ENCODE measurements around the gene HNRNPL.
A peak's percentile ranks its signal among the peaks of the same experiment; 100 is the strongest.

The HNRNPL gene

GRCh38 chr19:38838986-38839761 is 10.6 kb downstream of the HNRNPL start:
- no peak for DNase-seq
- H3K4me1 ChIP-seq = peaks cover 52% of the 10 kb centered on the region
- no peak overlapping the region for H3K4me3 ChIP-seq (ENCODE audit: low read depth, low read length)
- no peak for TF ChIP-seq CTCF (IDR thresholded peaks at IDR 0.05; ENCODE audit: low read depth, low read length)
- no peaks in the 10 kb centered on the region for H3K27me3 ChIP-seq
- peaks cover 88% of the 10 kb centered on the region for H3K36me3 ChIP-seq
- H3K9me3 ChIP-seq = no peaks in the 10 kb centered on the region

- H3K36me3 ChIP-seq = peaks cover 80% of the 10 kb centered on the region
- no peaks in the 10 kb centered on the region for H3K9me3 ChIP-seq
- no peak for TF ChIP-seq CTCF (IDR thresholded peaks at IDR 0.05; ENCODE audit: low read depth, low read length)
- H3K27me3 ChIP-seq = no peaks in the 10 kb centered on the region
- DNase-seq = peak; percentile 36
- H3K4me1 ChIP-seq = peaks cover 52% of the 10 kb centered on the region
- peak overlapping the region; percentile 8; the same call in 1 of the 2 replicates for H3K4me3 ChIP-seq (ENCODE audit: low read depth, low read length)
Observed at GRCh38 chr19:38838208-38838985, 11.4 kb downstream of the HNRNPL start.

- Histone ChIP-seq H3K36me3 (peaks cover 73% of the 10 kb centered on the region), H3K9me3 (no peaks in the 10 kb centered on the region), H3K27me3 (no peaks in the 10 kb centered on the region), H3K4me3 (ENCODE audit: low read depth, low read length) (peak overlapping the region; percentile 8; the same call in 1 of the 2 replicates), H3K4me1 (peaks cover 52% of the 10 kb centered on the region)
- no peak for TF ChIP-seq CTCF (IDR thresholded peaks at IDR 0.05; ENCODE audit: low read depth, low read length)
- DNase-seq = peak; percentile 49
Observed at GRCh38 chr19:38837656-38838121, 12.1 kb downstream of the HNRNPL start.

DNA sequence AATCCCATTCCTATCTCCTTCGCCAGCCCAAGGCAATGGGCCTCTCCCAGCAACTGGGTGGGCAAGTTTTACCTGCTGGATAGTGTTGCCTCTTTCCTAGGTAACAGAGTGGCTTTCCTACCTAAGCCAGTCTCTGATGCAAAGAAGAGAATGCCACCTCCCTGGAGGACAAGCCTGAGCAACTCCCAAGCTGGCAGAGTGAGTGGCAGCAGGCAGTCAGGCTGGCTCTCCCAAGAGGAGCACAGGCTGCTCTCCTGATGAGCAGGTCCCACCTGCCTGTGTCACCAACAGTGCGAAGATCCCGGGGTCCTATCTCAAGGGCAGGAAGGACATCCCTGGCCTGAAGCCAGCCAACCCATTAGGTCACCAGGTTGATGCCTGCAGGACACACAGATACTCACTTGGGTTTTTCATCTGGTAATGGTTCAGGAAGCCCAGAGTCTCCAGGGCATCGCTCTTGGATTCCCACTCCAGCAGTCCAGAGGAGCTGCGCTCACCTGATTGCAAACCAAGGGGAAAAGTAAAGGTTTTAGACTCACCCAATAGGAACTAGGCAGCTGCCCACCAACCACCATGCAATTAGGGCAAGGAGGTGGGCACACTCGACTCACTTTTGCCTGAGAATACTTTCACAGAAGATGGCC is 12.7 kb downstream of the HNRNPL start:
- Histone ChIP-seq H3K4me3 (ENCODE audit: low read depth, low read length) (no peak overlapping the region), H3K27me3 (no peaks in the 10 kb centered on the region), H3K36me3 (peaks cover 67% of the 10 kb centered on the region), H3K9me3 (no peaks in the 10 kb centered on the region), H3K4me1 (peaks cover 52% of the 10 kb centered on the region)
- peak; percentile 86 for DNase-seq
- no peak for TF ChIP-seq CTCF (IDR thresholded peaks at IDR 0.05; ENCODE audit: low read depth, low read length)

DNA sequence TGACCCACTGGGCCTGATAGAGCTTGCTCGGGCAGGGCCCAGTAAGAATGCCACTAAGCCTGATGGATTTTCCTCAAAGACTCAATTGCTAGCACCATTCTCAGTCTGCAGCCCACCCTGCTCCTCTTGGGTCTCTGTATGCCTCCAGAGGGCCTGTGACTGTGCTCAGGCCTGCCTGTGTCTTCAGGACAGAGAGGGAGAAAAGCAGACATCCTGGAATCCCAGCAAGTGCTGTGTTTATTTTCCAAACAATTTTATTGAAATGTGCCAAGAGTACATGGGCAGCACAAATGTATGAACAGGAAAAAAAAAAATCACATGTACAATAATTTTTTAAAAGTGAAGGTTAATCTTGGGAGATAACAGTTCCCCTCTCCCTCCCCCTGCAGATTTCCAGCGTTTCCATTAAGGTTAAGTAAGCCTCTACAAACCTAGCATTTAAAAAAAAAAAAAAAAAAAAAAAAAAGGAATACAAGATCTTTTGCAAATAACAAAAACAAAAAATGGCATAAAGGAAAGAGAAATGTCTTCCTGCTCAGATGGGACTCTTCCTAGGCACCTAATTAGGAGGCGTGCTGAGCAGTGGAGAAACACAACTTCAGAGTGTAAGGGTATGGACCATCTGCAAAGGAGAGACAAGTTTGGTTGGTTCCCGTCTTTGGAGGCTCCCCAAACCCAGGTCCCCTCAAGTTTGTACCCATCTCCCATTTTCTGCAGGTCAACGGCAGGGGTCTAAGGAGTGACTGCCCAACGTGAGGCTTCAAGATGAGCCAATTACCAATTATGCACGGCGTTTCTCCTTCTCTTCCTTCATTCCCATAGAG is 13.4 kb downstream of the HNRNPL start:
- no peak overlapping the region for H3K4me3 ChIP-seq (ENCODE audit: low read depth, low read length)
- TF ChIP-seq CTCF (IDR thresholded peaks at IDR 0.05; ENCODE audit: low read depth, low read length) = no peak
- peaks cover 60% of the 10 kb centered on the region for H3K36me3 ChIP-seq
- peaks cover 48% of the 10 kb centered on the region for H3K4me1 ChIP-seq
- DNase-seq = no peak
- no peaks in the 10 kb centered on the region for H3K9me3 ChIP-seq
- H3K27me3 ChIP-seq = no peaks in the 10 kb centered on the region
